ENCODE data around the gene CTU2. TPM values are rescaled to one million over a fixed set of nuclear protein-coding genes. Genes with fewer than 3 reads are reported as not detected.
A peak's percentile ranks its signal among the peaks of the same experiment; 100 is the strongest.

Gene CTU2
- total and polyA plus RNA-seq, 2 donors from 2014 or later: 11.1 to 18.8 TPM

DNA sequence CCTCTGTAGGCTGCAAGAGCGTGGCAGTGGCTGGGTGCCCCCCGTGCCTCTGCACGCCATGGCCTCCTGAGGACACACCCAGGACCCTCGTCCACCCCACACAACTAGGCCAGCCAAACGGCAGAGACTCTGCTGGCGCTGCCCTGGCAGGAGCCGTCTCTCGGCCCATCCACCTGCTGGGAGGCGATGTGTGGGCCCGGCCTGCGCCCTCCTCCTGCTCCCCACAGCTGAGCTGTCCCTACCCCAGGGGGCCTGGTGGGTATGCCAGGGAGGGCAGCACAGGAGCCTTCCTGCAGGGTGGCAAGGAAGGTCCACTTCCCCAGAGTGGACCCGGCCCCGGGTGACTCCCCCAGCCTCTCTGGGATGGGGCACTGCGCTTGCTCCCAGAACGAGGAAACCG lies 7.1 kb upstream of the CTU2 start:
- peaks cover 0 to 25% (median 0%) of the 10 kb centered on the region in 3 donors for H3K4me1 ChIP-seq (ENCODE audit: control insufficient read depth in 2 of 3, insufficient read depth in 2 of 3, low read depth in 1 of 3, low read length in 3 of 3)
- DNase-seq: no peak
- H3K36me3 ChIP-seq (ENCODE audit: control insufficient read depth in 2 of 3, insufficient read depth in 3 of 3, low read length in 3 of 3): peaks cover 0 to 4% (median 3%) of the 10 kb centered on the region in 3 donors
- H3K9ac ChIP-seq (ENCODE audit: low read length in 3 of 3): no peak overlapping the region
- no peak overlapping the region for H3K27ac ChIP-seq (ENCODE audit: low read depth in 2 of 2, low read length in 2 of 2)
- TF ChIP-seq, protein P1, sequence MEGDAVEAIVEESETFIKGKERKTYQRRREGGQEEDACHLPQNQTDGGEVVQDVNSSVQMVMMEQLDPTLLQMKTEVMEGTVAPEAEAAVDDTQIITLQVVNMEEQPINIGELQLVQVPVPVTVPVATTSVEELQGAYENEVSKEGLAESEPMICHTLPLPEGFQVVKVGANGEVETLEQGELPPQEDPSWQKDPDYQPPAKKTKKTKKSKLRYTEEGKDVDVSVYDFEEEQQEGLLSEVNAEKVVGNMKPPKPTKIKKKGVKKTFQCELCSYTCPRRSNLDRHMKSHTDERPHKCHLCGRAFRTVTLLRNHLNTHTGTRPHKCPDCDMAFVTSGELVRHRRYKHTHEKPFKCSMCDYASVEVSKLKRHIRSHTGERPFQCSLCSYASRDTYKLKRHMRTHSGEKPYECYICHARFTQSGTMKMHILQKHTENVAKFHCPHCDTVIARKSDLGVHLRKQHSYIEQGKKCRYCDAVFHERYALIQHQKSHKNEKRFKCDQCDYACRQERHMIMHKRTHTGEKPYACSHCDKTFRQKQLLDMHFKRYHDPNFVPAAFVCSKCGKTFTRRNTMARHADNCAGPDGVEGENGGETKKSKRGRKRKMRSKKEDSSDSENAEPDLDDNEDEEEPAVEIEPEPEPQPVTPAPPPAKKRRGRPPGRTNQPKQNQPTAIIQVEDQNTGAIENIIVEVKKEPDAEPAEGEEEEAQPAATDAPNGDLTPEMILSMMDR (IDR thresholded peaks at IDR 0.05; ENCODE audit: borderline replicate concordance, extremely low read depth, insufficient read depth): no peak
- no peaks in the 10 kb centered on the region for H3K9me3 ChIP-seq (ENCODE audit: control insufficient read depth in 2 of 3, insufficient read depth in 1 of 3, low read length in 3 of 3)
- intact Hi-C loops (cut with DNase I): no loop called here
- no peak for FAIRE-seq
- no peaks in the 10 kb centered on the region for H3K27me3 ChIP-seq (ENCODE audit: control insufficient read depth, insufficient read depth, low read length)
- H3K4me3 ChIP-seq (ENCODE audit: low read length in 3 of 3): no peak overlapping the region

DNA sequence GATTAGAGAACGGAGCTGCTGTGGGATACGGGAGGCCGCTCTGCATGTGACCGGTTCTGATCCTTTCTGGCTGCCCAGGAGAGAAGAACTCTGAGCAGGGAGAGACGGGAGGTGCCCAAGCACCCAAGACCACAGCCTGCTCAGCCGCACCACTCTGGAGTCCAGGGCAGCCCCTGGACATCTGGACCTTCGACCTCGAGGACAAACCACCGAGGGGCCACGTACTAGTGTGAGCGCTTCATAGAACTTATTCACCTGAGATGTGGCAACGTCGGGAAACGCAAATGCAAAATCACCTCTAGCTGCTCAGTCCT lies 6.0 kb upstream of the CTU2 start:
- TF ChIP-seq, protein P1 (IDR thresholded peaks at IDR 0.05; ENCODE audit: borderline replicate concordance, extremely low read depth, insufficient read depth): no peak
- Histone ChIP-seq H3K4me1 (ENCODE audit: control insufficient read depth in 2 of 3, insufficient read depth in 2 of 3, low read depth in 1 of 3, low read length in 3 of 3) (peaks cover 0 to 30% (median 6%) of the 10 kb centered on the region in 3 donors), H3K9ac (ENCODE audit: low read length in 3 of 3) (no peak overlapping the region), H3K4me3 (ENCODE audit: low read length in 3 of 3) (no peak overlapping the region), H3K27me3 (ENCODE audit: control insufficient read depth, insufficient read depth, low read length) (no peaks in the 10 kb centered on the region), H3K27ac (ENCODE audit: low read depth in 2 of 2, low read length in 2 of 2) (peak overlapping the region; percentile 49 to 65), H3K9me3 (ENCODE audit: control insufficient read depth in 2 of 3, insufficient read depth in 1 of 3, low read length in 3 of 3) (no peaks in the 10 kb centered on the region), H3K36me3 (ENCODE audit: control insufficient read depth in 2 of 3, insufficient read depth in 3 of 3, low read length in 3 of 3) (peaks cover 0 to 4% (median 3%) of the 10 kb centered on the region in 3 donors)
- DNase-seq (no peak), FAIRE-seq (no peak)
- intact Hi-C loops (cut with DNase I): no loop called here

DNA sequence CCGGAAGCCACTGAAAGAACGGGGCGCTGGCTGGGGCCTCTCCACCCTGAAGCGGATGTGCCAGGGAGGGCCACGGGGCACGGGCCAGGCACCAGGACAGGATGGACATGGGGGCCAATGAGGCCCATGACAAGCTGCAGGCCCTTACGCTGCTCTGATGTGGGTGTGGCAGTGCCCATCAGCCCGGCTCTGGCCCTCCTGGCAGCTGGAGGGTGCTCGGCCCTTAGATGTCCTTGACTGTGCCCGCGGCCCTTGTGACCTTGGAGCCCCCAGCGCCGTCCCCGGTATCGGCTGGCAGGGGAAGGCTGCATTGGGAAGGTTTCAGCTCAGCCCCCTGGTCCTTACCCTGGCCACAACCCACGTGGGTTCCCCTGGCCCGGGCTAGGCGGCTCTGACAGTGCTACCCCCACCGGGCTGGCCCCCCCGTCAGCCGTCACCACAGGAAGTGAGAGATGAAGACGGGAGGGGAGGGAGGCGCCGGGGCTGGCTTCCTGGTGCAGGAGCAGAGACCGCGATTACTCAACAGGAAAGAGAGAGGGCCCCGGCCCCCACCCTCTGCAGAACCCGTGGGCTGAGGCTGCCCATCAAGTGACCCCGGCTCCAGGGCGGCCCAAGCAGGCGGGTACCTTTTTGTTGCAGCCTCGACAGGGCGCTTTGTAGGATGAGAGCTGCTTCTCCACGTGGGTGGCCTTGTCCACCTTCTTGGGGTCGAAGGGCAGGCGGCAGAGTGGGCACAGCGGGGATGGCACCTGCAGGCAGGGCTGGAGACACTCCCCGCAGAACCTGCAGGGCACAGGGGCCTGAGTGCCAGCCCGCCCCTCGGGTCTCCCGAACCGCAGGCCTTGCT lies 5.4 kb upstream of the CTU2 start:
- H3K4me3 ChIP-seq (ENCODE audit: low read length in 3 of 3): no peak overlapping the region
- no peak for FAIRE-seq
- DNase-seq: peak; percentile 68 to 98 (median 81)
- peaks cover 0 to 4% (median 3%) of the 10 kb centered on the region in 3 donors for H3K36me3 ChIP-seq (ENCODE audit: control insufficient read depth in 2 of 3, insufficient read depth in 3 of 3, low read length in 3 of 3)
- H3K9me3 ChIP-seq (ENCODE audit: control insufficient read depth in 2 of 3, insufficient read depth in 1 of 3, low read length in 3 of 3): no peaks in the 10 kb centered on the region
- intact Hi-C loops (cut with DNase I): no loop called here
- H3K27ac ChIP-seq (ENCODE audit: low read depth in 2 of 2, low read length in 2 of 2): peak overlapping the region; percentile 49 to 65
- H3K4me1 ChIP-seq (ENCODE audit: control insufficient read depth in 2 of 3, insufficient read depth in 2 of 3, low read depth in 1 of 3, low read length in 3 of 3): peaks cover 0 to 33% (median 7%) of the 10 kb centered on the region in 3 donors
- H3K9ac ChIP-seq (ENCODE audit: low read length in 3 of 3): no peak overlapping the region
- TF ChIP-seq, protein P1 (IDR thresholded peaks at IDR 0.05; ENCODE audit: borderline replicate concordance, extremely low read depth, insufficient read depth): no peak
- no peaks in the 10 kb centered on the region for H3K27me3 ChIP-seq (ENCODE audit: control insufficient read depth, insufficient read depth, low read length)

Data from kidney (tissue), 14 donors.